Upper lobe of left lung (tissue), 4 donors: Measurements from ENCODE around the gene PLXNA4.

Source experiments
- POLR2A ChIP-seq, 4 donors: fragments of 450-650 bp; IDR thresholded peaks; one replicate each; pipeline ENCODE4 v1.5.1; 2016 to 2017; ENCODE audit warnings: antibody characterized with exemption in 4 of 4, mild to moderate bottlenecking in 2 of 4
- POLR2AphosphoS5 ChIP-seq, 2 donors: sonication (generic); formaldehyde crosslinking; IDR thresholded peaks; one replicate each; pipeline ENCODE4 v1.5.1; 2017; ENCODE audit warnings: antibody characterized with exemption in 2 of 2

- TF ChIP-seq POLR2A (IDR thresholded peaks at IDR 0.05) (no peak), POLR2AphosphoS5 (IDR thresholded peaks at IDR 0.05) (no peak)
These were observed 8.7 kb upstream of the PLXNA4 start for GRCh38 chr7:132584796-132585494.
